Neural cell (in vitro differentiated cells): Measurements from ENCODE around the gene SERPINE1. TPM values are rescaled to one million over a fixed set of nuclear protein-coding genes. Genes with fewer than 3 reads are reported as not detected.

Source experiments
- H2AFZ ChIP-seq: fragments of 200-600, 300-800 bp; sonication (generic), shearing (Covaris generic); 2 replicates; pipeline ENCODE4 v1.6.0; 2014; ENCODE audit warnings: low read depth, mild to moderate bottlenecking, antibody characterized with exemption, low read length, moderate library complexity
- H3F3A ChIP-seq: fragments of 200-600 bp; shearing (Covaris generic); 2 replicates; pipeline ENCODE4 v1.6.1; 2016; ENCODE audit warnings: mild to moderate bottlenecking, moderate library complexity, mixed read lengths, antibody characterized with exemption, low read length; ENCODE audit not compliant: insufficient read depth, poor library complexity, severe bottlenecking
- H3K27ac ChIP-seq: fragments of 200-600, 300-800 bp; sonication (generic), shearing (Covaris generic); 2 replicates; pipeline ENCODE4 v1.5.1; 2014; ENCODE audit warnings: mild to moderate bottlenecking, low read length, moderate library complexity
- H3K27me3 ChIP-seq: fragments of 300-800, 200-600 bp; sonication (generic), shearing (Covaris generic); 2 replicates; pipeline ENCODE4 v1.6.0; 2014; ENCODE audit warnings: mild to moderate bottlenecking, low read depth, low read length, moderate library complexity; ENCODE audit not compliant: insufficient read depth
- H3K36me3 ChIP-seq: fragments of 300-800, 200-600 bp; sonication (generic), shearing (Covaris generic); 2 replicates; pipeline ENCODE4 v1.5.1; 2014; ENCODE audit warnings: mild to moderate bottlenecking, antibody characterized with exemption, low read length, moderate library complexity; ENCODE audit not compliant: insufficient read depth
- H3K4me2 ChIP-seq: fragments of 300-800, 200-600 bp; sonication (generic), shearing (Covaris generic); 2 replicates; pipeline ENCODE4 v1.6.0; 2014; ENCODE audit warnings: mild to moderate bottlenecking, low read length
- H3K4me3 ChIP-seq: fragments of 300-800, 200-600 bp; sonication (generic), shearing (Covaris generic); 2 replicates; pipeline ENCODE4 v1.5.1; 2014; ENCODE audit warnings: mild to moderate bottlenecking, low read length, moderate library complexity
- H3K79me2 ChIP-seq: fragments of 200-600 bp; shearing (Covaris generic); replicated peaks from 2 replicates; pipeline ENCODE4 v1.6.0; 2014; ENCODE audit warnings: mild to moderate bottlenecking, low read length, moderate library complexity; ENCODE audit not compliant: insufficient read depth
- H3K9ac ChIP-seq: fragments of 300-800, 200-600 bp; sonication (generic), shearing (Covaris generic); 2 replicates; pipeline ENCODE4 v1.6.1; 2016; ENCODE audit warnings: mild to moderate bottlenecking, low read length, mixed read lengths
- H3K9me2 ChIP-seq: fragments of 200-600 bp; shearing (Covaris generic); 2 replicates; pipeline ENCODE4 v1.6.1; 2016; ENCODE audit warnings: mild to moderate bottlenecking, low read length, mixed read lengths; ENCODE audit not compliant: insufficient read depth
- H3K9me3 ChIP-seq: fragments of 200-600, 300-800 bp; sonication (generic), shearing (Covaris generic); 2 replicates; pipeline ENCODE4 v1.6.1; 2016; ENCODE audit warnings: mild to moderate bottlenecking, mixed run types, low read length, moderate library complexity, mixed read lengths
- H4K20me1 ChIP-seq: fragments of 200-600 bp; shearing (Covaris generic); 2 replicates; pipeline ENCODE4 v1.6.1; 2016; ENCODE audit warnings: mild to moderate bottlenecking, mixed run types; ENCODE audit not compliant: insufficient read depth
- CTCF ChIP-seq: fragments of 450-650 bp; IDR thresholded peaks from 2 replicates; pipeline ENCODE4 v1.5.1; 2014; ENCODE audit warnings: antibody characterized with exemption, mild to moderate bottlenecking, moderate library complexity; ENCODE audit not compliant: poor library complexity, severe bottlenecking
- EP300 ChIP-seq: fragments of 450-650 bp; conservative IDR thresholded peaks from 2 replicates; pipeline ENCODE4 v1.6.1; 2014; ENCODE audit warnings: antibody characterized with exemption, mild to moderate bottlenecking, moderate library complexity; ENCODE audit not compliant: poor library complexity, severe bottlenecking
- EZH2 ChIP-seq: fragments of 200-600, 300-800 bp; shearing (Covaris generic), sonication (generic); IDR thresholded peaks from 2 replicates; pipeline ENCODE4 v1.6.1; 2014; ENCODE audit warnings: antibody characterized with exemption, low read length, borderline replicate concordance, mild to moderate bottlenecking; ENCODE audit not compliant: insufficient read depth, poor library complexity, severe bottlenecking
- MXI1 ChIP-seq: fragments of 450-650 bp; conservative IDR thresholded peaks from 2 replicates; pipeline ENCODE4 v1.6.1; 2014; ENCODE audit warnings: antibody characterized with exemption, mild to moderate bottlenecking; ENCODE audit not compliant: poor library complexity, severe bottlenecking
- POLR2AphosphoS5 ChIP-seq: IDR thresholded peaks from 2 replicates; pipeline ENCODE4 v1.6.1; 2012
- RAD21 ChIP-seq: fragments of 450-650 bp; conservative IDR thresholded peaks from 2 replicates; pipeline ENCODE4 v1.6.1; 2014; ENCODE audit warnings: antibody characterized with exemption, mild to moderate bottlenecking, moderate library complexity
- REST ChIP-seq: IDR thresholded peaks from 2 replicates; pipeline ENCODE4 v1.6.1; 2012; ENCODE audit warnings: borderline replicate concordance
- SMC3 ChIP-seq: fragments of 450-650 bp; conservative IDR thresholded peaks from 2 replicates; pipeline ENCODE4 v1.6.1; 2014; ENCODE audit warnings: antibody characterized with exemption, mild to moderate bottlenecking, moderate library complexity; ENCODE audit not compliant: poor library complexity
- TAF1 ChIP-seq: IDR thresholded peaks from 2 replicates; pipeline ENCODE4 v1.6.1; 2012; ENCODE audit warnings: low read depth
- polyA plus RNA-seq: library from polyadenylated mRNA; depleted of rRNA; stranded (reverse); fragments of >200 nt; gene quantifications from 2 replicates; pipeline ENCODE4 v1.2.3, GENCODE V29; 2014

Gene SERPINE1
- polyA plus RNA-seq, 1 donor from 2014 or later: 0.12 TPM

GRCh38 chr7:101121991-101122932 lies 4.6 kb upstream of the SERPINE1 start:
- Histone ChIP-seq H3K36me3 (no peaks in the 10 kb centered on the region), H3K9ac (no peak overlapping the region), H3K9me3 (no peaks in the 10 kb centered on the region), H3K27me3 (no peaks in the 10 kb centered on the region), H3K27ac (no peak overlapping the region), H3F3A (no peaks in the 10 kb centered on the region), H3K4me3 (no peak overlapping the region), H3K4me2 (no peak overlapping the region), H3K79me2 (no peaks in the 10 kb centered on the region), H4K20me1 (no peaks in the 10 kb centered on the region), H2AFZ (no peak overlapping the region), H3K9me2 (no peaks in the 10 kb centered on the region)
- TF ChIP-seq EP300 (no peak), RAD21 (no peak), REST (no peak), TAF1 (no peak), CTCF (no peak), EZH2 (no peak), POLR2AphosphoS5 (no peak), SMC3 (no peak), MXI1 (no peak)

GRCh38 chr7:101122933-101123702 lies 3.8 kb upstream of the SERPINE1 start:
- H3K9me2 ChIP-seq: no peaks in the 10 kb centered on the region
- H3K4me2 ChIP-seq: no peak overlapping the region
- H2AFZ ChIP-seq: no peak overlapping the region
- H3K9ac ChIP-seq: no peak overlapping the region
- no peaks in the 10 kb centered on the region for H3F3A ChIP-seq
- H3K27me3 ChIP-seq: no peaks in the 10 kb centered on the region
- no peak overlapping the region for H3K27ac ChIP-seq
- H3K4me3 ChIP-seq: no peak overlapping the region
- no peaks in the 10 kb centered on the region for H3K9me3 ChIP-seq
- H3K79me2 ChIP-seq: no peaks in the 10 kb centered on the region
- H4K20me1 ChIP-seq: no peaks in the 10 kb centered on the region
- no peaks in the 10 kb centered on the region for H3K36me3 ChIP-seq
- TF ChIP-seq EP300 (no peak), MXI1 (no peak), TAF1 (no peak), SMC3 (no peak)
